Measurements from ENCODE around the gene EGFLAM.

DNA sequence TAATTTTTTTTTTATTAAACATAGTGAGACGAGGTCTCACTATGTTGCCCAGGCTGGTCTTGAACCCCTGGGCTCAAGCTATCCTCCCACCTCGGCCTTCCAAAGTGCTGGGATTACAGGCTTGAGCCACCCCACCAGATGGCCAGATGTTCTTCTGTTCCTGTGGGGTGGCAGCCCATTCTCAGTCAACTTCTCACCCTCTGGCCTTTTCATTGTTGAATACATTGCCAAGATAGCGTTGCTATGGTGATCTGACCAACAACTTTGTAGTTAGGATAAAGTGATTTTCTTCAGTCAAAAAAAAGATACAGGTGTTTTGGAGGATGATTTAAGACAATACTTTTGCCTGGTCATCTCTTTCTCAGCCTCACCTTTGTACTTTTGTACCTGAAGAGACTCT, 109.1 kb downstream of the EGFLAM start:
- no peak for TF ChIP-seq POLR2AphosphoS5 (IDR thresholded peaks at IDR 0.05; ENCODE audit: borderline replicate concordance, low read depth, low read length)
- TF ChIP-seq EZH2 (IDR thresholded peaks at IDR 0.05) = no peak

Measured in SK-N-MC (cell line).